GM12873 (cell line): ENCODE data around the gene KIAA1671.

Experiments used
- TF ChIP-seq, protein P1 (sequence below): IDR thresholded peaks from 2 replicates; pipeline ENCODE4 v1.5.1; 2012; ENCODE audit warnings: low read depth, mild to moderate bottlenecking, moderate library complexity, low read length, control low read depth; ENCODE audit not compliant: insufficient read depth; ENCODE audit errors: missing control alignments

Gene KIAA1671

DNA sequence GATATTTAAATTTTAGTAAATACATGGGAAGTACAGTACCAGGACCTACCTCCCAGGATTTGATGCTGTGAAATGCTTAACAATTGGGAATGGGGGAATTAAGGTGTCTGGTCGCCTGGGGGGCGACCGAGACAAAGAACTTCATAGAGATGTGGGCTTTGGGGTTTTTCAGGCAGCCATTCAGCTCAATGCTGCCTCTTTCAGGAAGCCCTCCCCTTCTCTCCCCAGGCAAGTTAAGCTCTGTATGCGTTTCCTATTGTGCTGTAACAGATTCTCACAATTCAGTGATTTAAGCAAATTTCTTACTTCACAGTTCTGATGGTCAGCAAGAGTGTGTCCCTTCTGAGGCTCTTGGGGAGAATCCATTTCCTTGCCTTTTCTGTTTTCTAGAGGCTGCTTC, 53.8 kb downstream of the KIAA1671 start:
- TF ChIP-seq, protein P1, sequence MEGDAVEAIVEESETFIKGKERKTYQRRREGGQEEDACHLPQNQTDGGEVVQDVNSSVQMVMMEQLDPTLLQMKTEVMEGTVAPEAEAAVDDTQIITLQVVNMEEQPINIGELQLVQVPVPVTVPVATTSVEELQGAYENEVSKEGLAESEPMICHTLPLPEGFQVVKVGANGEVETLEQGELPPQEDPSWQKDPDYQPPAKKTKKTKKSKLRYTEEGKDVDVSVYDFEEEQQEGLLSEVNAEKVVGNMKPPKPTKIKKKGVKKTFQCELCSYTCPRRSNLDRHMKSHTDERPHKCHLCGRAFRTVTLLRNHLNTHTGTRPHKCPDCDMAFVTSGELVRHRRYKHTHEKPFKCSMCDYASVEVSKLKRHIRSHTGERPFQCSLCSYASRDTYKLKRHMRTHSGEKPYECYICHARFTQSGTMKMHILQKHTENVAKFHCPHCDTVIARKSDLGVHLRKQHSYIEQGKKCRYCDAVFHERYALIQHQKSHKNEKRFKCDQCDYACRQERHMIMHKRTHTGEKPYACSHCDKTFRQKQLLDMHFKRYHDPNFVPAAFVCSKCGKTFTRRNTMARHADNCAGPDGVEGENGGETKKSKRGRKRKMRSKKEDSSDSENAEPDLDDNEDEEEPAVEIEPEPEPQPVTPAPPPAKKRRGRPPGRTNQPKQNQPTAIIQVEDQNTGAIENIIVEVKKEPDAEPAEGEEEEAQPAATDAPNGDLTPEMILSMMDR: no peak

DNA sequence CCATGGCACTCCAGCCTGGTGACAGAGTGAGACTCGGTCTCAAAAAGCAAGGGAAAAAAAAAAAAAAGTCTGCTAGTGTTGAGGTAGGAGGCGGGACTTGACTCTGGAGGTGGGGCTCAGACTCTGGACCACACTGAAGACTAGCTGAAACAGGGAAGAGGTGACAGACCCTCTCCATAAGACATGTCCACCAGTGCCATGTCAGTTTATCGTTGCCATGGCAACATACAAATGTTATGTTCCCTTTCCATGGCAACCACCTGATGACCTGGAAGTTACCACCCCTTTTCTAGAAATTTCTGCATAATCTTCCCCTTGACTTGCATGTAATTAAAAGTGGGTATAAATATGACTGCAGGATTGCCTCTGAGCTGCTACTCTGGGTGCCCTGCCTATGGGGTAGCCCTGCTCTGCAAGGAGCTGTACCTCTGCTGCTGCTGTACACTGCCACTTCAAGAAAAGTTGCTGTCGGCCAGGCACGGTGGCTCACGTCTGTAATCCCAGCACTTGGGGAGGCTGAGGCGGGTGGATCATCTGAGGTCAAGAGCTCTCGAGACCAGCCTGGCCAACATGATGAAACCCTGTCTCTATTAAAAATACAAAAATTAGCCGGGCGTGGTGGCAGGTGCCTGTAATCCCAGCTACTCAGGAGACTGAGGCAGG, 55.1 kb downstream of the KIAA1671 start:
- TF ChIP-seq, protein P1: no peak

DNA sequence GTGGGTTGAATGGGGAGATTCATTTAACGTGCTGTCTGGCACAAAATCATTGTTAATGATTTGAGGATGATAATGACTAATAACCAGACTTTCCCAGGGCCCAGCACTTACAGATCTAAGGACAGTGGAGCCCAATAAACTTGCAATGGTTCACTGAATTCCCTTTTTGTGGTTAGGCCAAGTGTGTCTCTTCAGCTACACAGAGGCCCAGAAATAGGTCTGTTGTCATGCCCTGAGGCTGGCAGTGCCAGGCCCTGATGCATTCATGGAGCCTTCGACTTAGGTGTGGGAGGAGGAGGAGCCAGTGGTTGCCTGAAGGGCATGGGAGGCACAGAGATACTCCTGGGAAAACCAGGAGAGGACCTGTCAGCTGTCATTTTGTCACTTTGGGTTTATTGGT, 56.1 kb downstream of the KIAA1671 start:
- TF ChIP-seq, protein P1: no peak

DNA sequence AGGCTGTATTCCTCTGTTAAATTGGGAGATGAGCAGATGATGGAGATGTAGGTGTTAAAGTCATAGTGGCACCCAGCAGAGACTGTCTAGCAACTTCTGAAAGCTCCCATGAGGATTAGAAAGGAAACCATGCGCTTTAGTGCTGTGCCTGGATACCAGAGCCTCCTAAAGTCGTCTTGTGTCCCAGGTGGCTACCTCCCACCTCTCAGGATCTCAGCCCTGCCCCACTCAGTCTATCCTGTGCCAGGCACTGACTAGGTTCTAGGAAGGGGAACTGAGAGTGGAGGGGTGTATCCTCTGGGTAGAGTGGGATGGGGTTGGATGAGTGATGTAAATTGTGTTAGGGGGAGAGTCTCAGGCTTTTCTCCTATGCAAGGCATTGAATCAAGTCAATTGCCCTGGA, 60.2 kb downstream of the KIAA1671 start:
- TF ChIP-seq, protein P1: no peak

DNA sequence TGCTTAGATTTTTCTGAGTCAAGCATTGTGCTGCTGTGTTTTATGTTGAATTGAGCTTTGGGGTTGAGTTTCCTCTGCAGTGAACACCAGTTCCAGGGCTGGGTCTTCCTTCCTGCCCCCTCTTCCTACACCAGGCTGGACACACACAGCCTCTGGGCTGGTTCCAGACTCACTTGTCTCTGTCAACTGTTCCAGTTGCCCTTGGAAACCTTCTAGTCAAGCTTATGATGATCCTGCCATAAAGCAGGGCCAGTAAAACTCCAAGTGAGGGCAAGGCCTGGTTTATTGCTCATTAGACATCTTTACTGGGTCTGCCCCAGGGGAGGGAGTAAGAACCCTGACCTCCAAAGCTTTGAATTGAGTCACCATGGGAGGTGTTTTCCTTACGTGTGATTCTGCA, 61.1 kb downstream of the KIAA1671 start:
- TF ChIP-seq, protein P1: no peak

DNA sequence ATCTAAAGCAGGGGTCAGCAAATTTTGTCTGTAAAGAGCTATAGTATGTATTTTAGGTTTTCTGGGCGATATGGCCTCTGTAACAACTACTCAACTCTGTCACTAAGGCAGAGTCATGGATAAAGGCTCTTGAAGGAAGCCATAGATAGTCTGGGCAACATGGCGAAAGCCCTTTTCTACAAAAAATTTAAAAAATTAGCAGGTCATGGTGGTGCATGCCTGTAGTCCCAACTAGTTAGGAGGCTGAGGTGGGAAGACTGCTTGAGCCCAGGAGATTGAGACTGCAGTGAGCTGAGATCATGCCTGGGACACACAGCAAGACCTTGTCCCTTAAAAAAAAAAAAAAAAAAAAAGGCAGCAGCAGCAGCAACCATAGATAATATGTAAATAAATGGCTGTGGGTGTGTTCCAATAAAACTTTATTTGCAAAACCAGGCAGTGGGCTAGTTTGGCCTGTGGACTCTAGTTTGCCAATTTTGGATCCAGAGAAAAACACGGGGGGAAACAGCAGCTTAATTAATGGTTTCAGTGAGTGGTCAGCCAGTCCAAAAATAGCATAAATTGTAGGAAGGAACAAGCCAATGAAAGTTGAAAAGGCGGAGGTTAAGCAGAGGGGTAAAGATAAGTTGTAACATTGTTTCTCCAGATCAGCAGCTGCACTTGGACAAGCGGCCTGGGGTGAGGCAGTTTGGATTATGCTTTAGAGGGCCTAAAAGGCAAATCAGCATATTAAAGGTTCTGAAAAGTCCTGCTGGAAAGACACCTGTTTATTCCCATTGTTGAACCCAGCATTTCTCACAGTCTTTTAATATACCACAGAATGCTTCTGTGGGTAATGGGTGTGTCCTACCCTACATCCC, 62.6 kb downstream of the KIAA1671 start:
- TF ChIP-seq, protein P1: no peak

DNA sequence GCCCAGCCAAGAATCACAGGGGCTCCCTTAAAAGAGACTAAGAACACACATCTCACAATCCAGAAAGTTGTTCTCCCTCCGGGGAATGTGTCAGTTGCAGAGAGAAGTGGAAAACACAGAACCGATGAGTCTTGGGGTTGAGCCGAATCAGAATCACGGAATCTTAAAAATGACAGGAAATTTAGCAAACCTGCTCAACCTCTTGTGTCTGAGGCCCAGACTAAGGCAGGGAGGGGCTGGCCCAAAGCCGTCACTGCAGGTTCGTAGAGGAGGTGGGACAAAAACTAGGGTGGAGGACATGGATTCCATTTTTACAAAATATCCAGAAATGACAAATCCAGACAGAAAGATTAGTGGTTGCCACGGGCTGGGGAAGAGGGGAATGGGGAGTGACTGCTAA, 63.8 kb downstream of the KIAA1671 start:
- TF ChIP-seq, protein P1: no peak
